HG03575 (cell line): Measurements from ENCODE around the gene SSR1.
A peak's percentile ranks its signal among the peaks of the same experiment; 100 is the strongest.
"Not testable (repeated sequence)": the region's sequence is repeated elsewhere in the genome, so short reads cannot be mapped to it uniquely, and the experiment has no call there.

Source experiments
- ATAC-seq: cut with Tn5 transposase; IDR thresholded peaks from one replicate; pipeline ENCODE4 v1.9.1; 2021; ENCODE audit not compliant: unreplicated experiment, insufficient number of reproducible peaks, low FRiP score; ENCODE audit errors: extremely low read depth

Gene SSR1

GRCh38 chr6:7312616-7313504 lies at the start of gene SSR1:
TSS of gene SSR1 (minus strand) at chr6:7313199. CDS start at chr6:7313120, 79 bp downstream.
- peak; percentile 74 for ATAC-seq

GRCh38 chr6:7351916-7352315 lies 38.9 kb upstream of the SSR1 start:
- ATAC-seq, result not testable (repeated sequence)

GRCh38 chr6:7350591-7350990 lies 37.6 kb upstream of the SSR1 start:
- not testable (repeated sequence) for ATAC-seq

GRCh38 chr6:7347551-7347997 lies 34.6 kb upstream of the SSR1 start:
- not testable (repeated sequence) for ATAC-seq

GRCh38 chr6:7344773-7345450 lies 31.9 kb upstream of the SSR1 start:
- not testable (repeated sequence) for ATAC-seq

- ATAC-seq, result no peak
Measured at GRCh38 chr6:7343546-7344475, 30.8 kb upstream of the SSR1 start.

- no peak for ATAC-seq
Measured at GRCh38 chr6:7341989-7342742, 29.2 kb upstream of the SSR1 start.

- ATAC-seq, result no peak
Measured at GRCh38 chr6:7341271-7341670, 28.3 kb upstream of the SSR1 start.

- not testable (repeated sequence) for ATAC-seq
Measured at GRCh38 chr6:7339007-7339732, 26.2 kb upstream of the SSR1 start.

- ATAC-seq, result no peak
Measured at GRCh38 chr6:7338031-7338430, 25.0 kb upstream of the SSR1 start.

- ATAC-seq, result no peak
Measured at GRCh38 chr6:7335519-7335918, 22.5 kb upstream of the SSR1 start.

- no peak for ATAC-seq
Measured at GRCh38 chr6:7334685-7335084, 21.7 kb upstream of the SSR1 start.

- ATAC-seq, result no peak
Measured at GRCh38 chr6:7332090-7332745, 19.2 kb upstream of the SSR1 start.

- ATAC-seq, result no peak
Measured at GRCh38 chr6:7331452-7331851, 18.5 kb upstream of the SSR1 start.

GRCh38 chr6:7328243-7328642 lies 15.2 kb upstream of the SSR1 start:
- ATAC-seq, result no peak

- no peak for ATAC-seq
Measured at GRCh38 chr6:7325750-7326149, 12.8 kb upstream of the SSR1 start.

GRCh38 chr6:7324520-7324919 lies 11.5 kb upstream of the SSR1 start:
- no peak for ATAC-seq
